Glutamatergic neuron (in vitro differentiated cells): ENCODE measurements around the gene PDE7B. TPM values are rescaled to one million over a fixed set of nuclear protein-coding genes. Genes with fewer than 3 reads are reported as not detected.
"Not testable (repeated sequence)": the region's sequence is repeated elsewhere in the genome, so short reads cannot be mapped to it uniquely, and the experiment has no call there.

Experiments
- DNase-seq: peaks from one replicate; pipeline ENCODE4 v3.0.0; 2022
- H3K27ac Mint-ChIP-seq: one replicate; pipeline ENCODE4 v1.8.0; 2020; ENCODE audit warnings: mild to moderate bottlenecking, mixed read lengths, inconsistent platforms; ENCODE audit not compliant: unreplicated experiment
- H3K27me3 Mint-ChIP-seq: one replicate; pipeline ENCODE4 v1.8.0; 2020; ENCODE audit warnings: mild to moderate bottlenecking, moderate library complexity, mixed read lengths, inconsistent platforms; ENCODE audit not compliant: unreplicated experiment
- H3K36me3 Mint-ChIP-seq: one replicate; pipeline ENCODE4 v1.8.0; 2020; ENCODE audit warnings: mild to moderate bottlenecking, mixed read lengths, inconsistent platforms; ENCODE audit not compliant: unreplicated experiment
- H3K4me1 Mint-ChIP-seq: one replicate; pipeline ENCODE4 v1.8.0; 2020; ENCODE audit warnings: mild to moderate bottlenecking, low read depth, mixed read lengths, inconsistent platforms; ENCODE audit not compliant: unreplicated experiment
- H3K4me3 Mint-ChIP-seq: one replicate; pipeline ENCODE4 v1.8.0; 2020; ENCODE audit warnings: mild to moderate bottlenecking, mixed read lengths, inconsistent platforms; ENCODE audit not compliant: unreplicated experiment
- H3K9me3 Mint-ChIP-seq: one replicate; pipeline ENCODE4 v1.8.0; 2020; ENCODE audit warnings: mild to moderate bottlenecking, moderate library complexity, mixed read lengths, inconsistent platforms; ENCODE audit not compliant: unreplicated experiment
- CTCF ChIP-seq: fragments of 200-600 bp; sonication (generic); IDR thresholded peaks from one replicate; pipeline ENCODE4 v1.5.0; 2021; ENCODE audit not compliant: partially characterized antibody, unreplicated experiment
- total RNA-seq: library from RNA; stranded (reverse); fragmentation: NEBNext Ultra II Directional; extraction: Animal tissue kit (Norgen Biotek cat#: 25700); gene quantifications from one replicate; pipeline ENCODE4 v1.2.1, GENCODE V29; 2021; ENCODE audit not compliant: unreplicated experiment

PDE7B gene
- total RNA-seq, 1 donor from 2014 or later: not detected

DNA sequence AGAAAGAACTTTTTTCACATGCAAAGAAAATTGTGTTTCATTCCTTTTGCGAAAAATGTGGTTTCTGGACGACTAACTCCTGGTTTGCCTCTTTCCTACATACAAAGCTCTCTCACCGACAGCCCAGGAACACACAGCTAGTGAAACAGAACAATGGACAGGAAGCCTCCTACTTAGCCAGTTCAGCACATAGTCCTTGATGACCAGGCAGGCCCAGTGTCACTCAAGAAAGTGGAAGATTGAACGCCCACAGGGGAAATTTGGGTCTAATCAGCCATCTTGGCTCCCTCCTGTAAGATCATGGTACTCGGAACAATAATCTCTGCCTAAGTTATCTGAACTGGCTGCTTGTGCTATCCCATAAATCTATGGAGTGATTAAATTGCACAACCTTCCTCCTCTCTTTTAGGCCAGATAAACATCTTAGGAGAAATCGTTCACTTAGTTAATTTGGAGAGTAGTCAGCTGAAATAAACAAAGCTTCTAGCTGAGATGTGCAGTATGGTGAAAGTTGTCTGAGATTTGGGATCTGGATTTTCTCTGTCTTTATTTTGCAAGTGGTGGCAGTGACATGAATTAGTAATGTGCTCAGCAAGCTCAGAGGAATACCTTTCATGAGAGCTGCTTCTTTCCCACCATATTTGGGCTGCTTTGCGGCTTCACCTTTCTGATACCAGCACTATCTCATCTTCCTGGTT, 251.6 kb downstream of the PDE7B start:
- peaks cover 1% of the 10 kb centered on the region for H3K9me3 Mint-ChIP-seq
- no peaks in the 10 kb centered on the region for H3K27me3 Mint-ChIP-seq
- H3K4me1 Mint-ChIP-seq: peaks cover 21% of the 10 kb centered on the region
- no peaks in the 10 kb centered on the region for H3K36me3 Mint-ChIP-seq
- no peak for DNase-seq
- H3K27ac Mint-ChIP-seq: peak overlapping the region; percentile 59
- H3K4me3 Mint-ChIP-seq: no peak overlapping the region
- no peak for TF ChIP-seq CTCF

DNA sequence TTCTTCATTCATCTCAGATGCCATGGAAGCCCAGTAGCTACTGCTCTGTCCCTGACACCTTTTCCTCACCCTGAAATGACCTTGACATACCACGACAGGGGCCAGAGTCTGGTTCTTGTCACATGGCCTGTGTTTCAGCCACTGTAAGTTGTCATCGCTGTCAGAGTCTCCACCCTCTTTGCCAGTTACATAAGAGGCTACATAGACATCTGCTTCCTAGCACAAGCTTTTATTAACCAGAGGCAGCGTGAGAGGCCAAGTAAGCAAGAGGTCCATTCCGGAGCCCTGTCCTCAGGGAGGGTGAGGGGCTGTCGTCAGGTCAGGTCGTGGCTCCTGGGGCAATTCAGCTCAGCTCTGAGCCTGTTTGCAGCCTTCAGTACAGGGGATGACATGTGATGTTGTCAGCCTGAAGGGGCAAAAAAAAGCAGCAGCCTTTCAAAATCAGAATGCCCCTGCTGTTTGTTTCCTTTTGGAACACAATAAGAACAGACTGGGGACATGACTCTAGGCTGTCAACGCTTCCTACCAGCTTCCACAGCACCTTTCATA, 252.3 kb downstream of the PDE7B start:
- Mint-ChIP-seq H3K4me3 (peak overlapping the region; percentile 35), H3K27me3 (peaks cover 2% of the 10 kb centered on the region), H3K27ac (peak overlapping the region; percentile 59), H3K4me1 (peaks cover 21% of the 10 kb centered on the region), H3K36me3 (no peaks in the 10 kb centered on the region), H3K9me3 (peaks cover 6% of the 10 kb centered on the region)
- DNase-seq: peak; percentile 32
- TF ChIP-seq CTCF: no peak

DNA sequence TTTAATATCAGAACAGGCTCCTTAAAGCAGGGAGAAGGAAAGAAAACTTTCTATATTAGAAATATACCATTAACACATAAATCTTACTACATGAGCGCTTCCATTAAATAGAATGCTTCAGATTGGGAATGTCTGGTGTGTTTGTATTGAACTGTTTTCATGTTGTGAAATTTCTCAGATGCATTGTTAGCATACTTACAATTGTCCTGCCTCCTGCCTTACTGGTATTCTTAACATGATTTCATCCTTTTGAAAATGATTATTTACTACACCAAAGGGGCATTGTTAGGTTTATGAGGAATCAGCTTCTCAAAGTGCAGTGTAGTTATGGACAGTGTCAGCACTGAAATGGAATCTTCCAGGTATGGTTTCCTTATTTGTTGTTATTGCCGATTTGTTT, 253.1 kb downstream of the PDE7B start:
- Mint-ChIP-seq H3K4me1 (peaks cover 21% of the 10 kb centered on the region), H3K9me3 (peaks cover 6% of the 10 kb centered on the region), H3K27me3 (peaks cover 2% of the 10 kb centered on the region), H3K4me3 (no peak overlapping the region), H3K36me3 (no peaks in the 10 kb centered on the region), H3K27ac (peak overlapping the region; percentile 59)
- no peak for DNase-seq
- TF ChIP-seq CTCF: no peak

GRCh38 chr6:136105797-136106196, 254.3 kb downstream of the PDE7B start:
- not testable (repeated sequence) for H3K36me3 Mint-ChIP-seq, DNase-seq, H3K4me3 Mint-ChIP-seq, H3K27me3 Mint-ChIP-seq, H3K27ac Mint-ChIP-seq, H3K9me3 Mint-ChIP-seq
- H3K4me1 Mint-ChIP-seq: peaks cover 25% of the 10 kb centered on the region

- peaks cover 39% of the 10 kb centered on the region for H3K4me1 Mint-ChIP-seq
- no peak for TF ChIP-seq CTCF
- peaks cover 6% of the 10 kb centered on the region for H3K27me3 Mint-ChIP-seq
- DNase-seq: no peak
- H3K4me3 Mint-ChIP-seq: no peak overlapping the region
- no peaks in the 10 kb centered on the region for H3K36me3 Mint-ChIP-seq
- peaks cover 7% of the 10 kb centered on the region for H3K9me3 Mint-ChIP-seq
- H3K27ac Mint-ChIP-seq: no peak overlapping the region
Observed at GRCh38 chr6:136108361-136108945, 257.0 kb downstream of the PDE7B start.
